HG03045 (cell line): ENCODE measurements around the gene MYCN.

ENCODE experiments used
- ATAC-seq: cut with Tn5 transposase; IDR thresholded peaks from one replicate; pipeline ENCODE4 v1.9.1; 2021; ENCODE audit warnings: mild to moderate bottlenecking, moderate library complexity; ENCODE audit not compliant: unreplicated experiment

The MYCN gene

GRCh38 chr2:15992457-15993231 lies 52.3 kb downstream of the MYCN start:
- ATAC-seq = no peak

- no peak for ATAC-seq
Observed at GRCh38 chr2:15993232-15993610, 52.9 kb downstream of the MYCN start.

- no peak for ATAC-seq
Observed at GRCh38 chr2:15993666-15994065, 53.3 kb downstream of the MYCN start.

- no peak for ATAC-seq
Observed at GRCh38 chr2:15995603-15996002, 55.3 kb downstream of the MYCN start.
